ENCODE measurements around the gene PDF. TPM values are rescaled to one million over a fixed set of nuclear protein-coding genes. Genes with fewer than 3 reads are reported as not detected.

Gene PDF
- total RNA-seq, 2 experiments from 2014 or later, result 9.1 to 15.2 TPM

DNA sequence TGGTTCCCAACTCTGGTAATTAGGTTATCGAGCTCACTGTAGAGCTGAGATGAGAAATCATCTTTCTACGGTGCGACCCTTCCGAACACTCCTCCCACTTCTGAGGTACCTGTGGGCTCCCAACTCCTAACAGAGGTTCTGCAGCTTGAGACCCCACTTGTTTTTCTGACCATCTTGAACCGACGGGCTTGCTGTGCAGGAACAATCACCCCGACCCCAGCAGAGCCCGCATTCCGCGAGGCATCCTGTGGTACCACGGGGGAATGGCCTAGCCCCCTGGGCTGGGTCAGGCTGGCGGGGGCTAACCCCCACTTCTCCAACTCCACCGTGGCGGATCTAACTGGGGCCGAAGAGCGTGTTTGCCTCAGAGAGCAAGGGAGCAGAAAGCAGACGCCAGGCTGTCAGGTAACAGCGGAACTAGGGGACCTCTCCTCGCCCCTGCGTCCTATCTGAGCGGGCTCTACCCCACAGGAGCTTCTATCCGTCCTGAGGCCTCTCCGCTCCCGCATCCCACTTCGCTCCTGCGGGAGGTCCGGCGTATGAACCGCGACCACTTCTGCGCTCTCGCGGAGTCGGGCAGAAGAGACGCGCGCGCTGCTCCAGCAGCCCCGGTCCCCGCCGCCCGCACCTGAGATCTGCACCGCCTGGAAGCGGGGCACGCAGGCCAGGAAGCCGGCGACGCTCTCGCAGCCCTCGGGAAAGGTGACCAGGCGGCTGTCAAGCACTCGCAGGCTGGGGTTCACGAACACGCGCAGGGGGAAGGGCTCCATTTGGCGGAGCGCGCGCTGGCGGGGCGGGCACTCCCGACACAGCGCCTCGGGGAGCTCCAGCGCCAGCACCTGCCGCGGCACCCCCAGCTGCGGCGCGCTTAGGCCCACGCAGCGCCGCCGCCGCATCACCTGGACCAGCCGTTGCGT is 761 bp downstream of the PDF start:
- H3K27me3 Mint-ChIP-seq, result no peaks in the 10 kb centered on the region
- H3K4me1 Mint-ChIP-seq, result peaks cover 48% of the 10 kb centered on the region
- POLR2A ChIA-PET, result interaction anchor here (0.6 kb wide), 1 partner anchor 215 kb away, joined by 6 read pairs; no protein-coding TSS in a partner anchor
- peak overlapping the region; percentile 78 for H3K4me3 Mint-ChIP-seq
- CTCF ChIA-PET, result interaction anchor here (0.7 to 3.5 kb wide), 8 partner anchors 9 to 425 kb away, joined by 3 to 12 read pairs (median 4); partner anchors contain the start of genes NIP7 and NOB1
- H3K36me3 Mint-ChIP-seq (ENCODE audit: low read depth), result peaks cover 51% of the 10 kb centered on the region
- DNase-seq, result peak; percentile 55
- H3K27ac Mint-ChIP-seq, result peak overlapping the region; percentile 72
- H3K9me3 Mint-ChIP-seq, result no peaks in the 10 kb centered on the region

DNA sequence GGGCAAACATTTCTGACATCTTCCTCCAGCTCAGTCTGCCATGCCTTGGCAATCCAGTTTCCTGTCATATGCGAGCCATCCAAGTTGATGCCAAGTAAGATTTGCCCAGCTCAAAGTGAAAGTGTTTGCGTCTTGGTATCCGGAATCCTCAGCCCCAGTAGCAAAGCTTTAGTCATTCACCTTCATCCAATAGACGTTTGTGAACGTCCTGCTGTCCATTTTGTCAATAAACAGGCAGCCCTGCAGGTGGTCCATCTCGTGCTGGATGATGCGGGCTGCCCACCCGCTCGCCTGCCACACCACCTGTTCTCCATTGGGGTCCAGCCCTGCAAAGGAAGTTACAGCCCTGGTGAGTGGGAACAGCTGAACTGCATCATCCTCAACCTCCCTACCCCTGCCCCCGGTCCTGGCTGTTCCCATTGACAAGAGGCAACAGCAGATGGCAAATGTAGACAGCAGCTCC is 1.5 kb downstream of the PDF start:
- Mint-ChIP-seq H3K27me3 (no peaks in the 10 kb centered on the region), H3K9me3 (no peaks in the 10 kb centered on the region), H3K4me1 (peaks cover 44% of the 10 kb centered on the region), H3K27ac (peak overlapping the region; percentile 72), H3K36me3 (ENCODE audit: low read depth) (peaks cover 49% of the 10 kb centered on the region), H3K4me3 (peak overlapping the region; percentile 78)
- CTCF ChIA-PET, result interaction anchor here (0.6 to 3.5 kb wide), 10 partner anchors 9 to 126 kb away, joined by 3 to 12 read pairs (median 4); partner anchors contain the start of gene NIP7
- no peak for DNase-seq
- POLR2A ChIA-PET, result no interaction called here

DNA sequence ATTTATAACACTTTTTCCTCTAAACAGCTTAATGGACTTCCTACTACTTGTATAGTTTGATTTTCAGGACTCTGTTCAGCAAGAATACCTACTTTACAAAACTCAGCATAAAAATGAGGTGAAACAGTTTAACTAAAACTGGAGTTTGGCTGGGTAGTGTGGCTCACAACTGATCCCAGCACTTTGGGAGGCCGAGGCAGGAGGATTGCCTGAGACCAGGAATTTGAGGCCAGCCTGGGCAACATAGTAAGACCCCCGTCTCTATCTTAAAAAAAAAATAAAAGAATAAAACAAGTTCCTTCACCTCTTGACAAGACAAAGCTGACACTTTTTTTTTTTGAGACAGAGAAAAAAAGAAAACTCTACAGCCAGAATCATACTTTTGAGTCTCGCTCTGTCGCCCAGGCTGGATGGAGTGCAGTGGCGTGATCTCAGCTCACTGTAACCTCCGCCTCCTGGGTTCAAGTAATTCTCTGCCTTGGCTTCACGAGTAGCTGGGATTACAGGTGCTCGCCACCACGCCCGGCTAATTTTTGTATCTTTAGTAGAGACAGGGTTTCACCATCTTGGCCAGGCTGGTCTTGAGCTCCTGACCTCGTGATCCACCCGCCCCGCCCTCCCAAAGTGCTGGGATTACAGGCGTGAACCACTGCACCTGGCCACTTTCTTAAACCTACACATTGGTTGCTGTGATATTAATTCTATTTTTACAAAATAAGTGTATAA is 2.6 kb downstream of the PDF start:
- Mint-ChIP-seq H3K27me3 (no peaks in the 10 kb centered on the region), H3K4me3 (peak overlapping the region; percentile 10), H3K4me1 (peaks cover 42% of the 10 kb centered on the region), H3K36me3 (ENCODE audit: low read depth) (peaks cover 51% of the 10 kb centered on the region), H3K27ac (no peak overlapping the region), H3K9me3 (no peaks in the 10 kb centered on the region)
- POLR2A ChIA-PET, result no interaction called here
- CTCF ChIA-PET, result interaction anchor here (0.9 to 3.5 kb wide), 6 partner anchors 11 to 70 kb away, joined by 3 to 12 read pairs (median 4); partner anchors contain the start of gene NIP7
- DNase-seq, result no peak

DNA sequence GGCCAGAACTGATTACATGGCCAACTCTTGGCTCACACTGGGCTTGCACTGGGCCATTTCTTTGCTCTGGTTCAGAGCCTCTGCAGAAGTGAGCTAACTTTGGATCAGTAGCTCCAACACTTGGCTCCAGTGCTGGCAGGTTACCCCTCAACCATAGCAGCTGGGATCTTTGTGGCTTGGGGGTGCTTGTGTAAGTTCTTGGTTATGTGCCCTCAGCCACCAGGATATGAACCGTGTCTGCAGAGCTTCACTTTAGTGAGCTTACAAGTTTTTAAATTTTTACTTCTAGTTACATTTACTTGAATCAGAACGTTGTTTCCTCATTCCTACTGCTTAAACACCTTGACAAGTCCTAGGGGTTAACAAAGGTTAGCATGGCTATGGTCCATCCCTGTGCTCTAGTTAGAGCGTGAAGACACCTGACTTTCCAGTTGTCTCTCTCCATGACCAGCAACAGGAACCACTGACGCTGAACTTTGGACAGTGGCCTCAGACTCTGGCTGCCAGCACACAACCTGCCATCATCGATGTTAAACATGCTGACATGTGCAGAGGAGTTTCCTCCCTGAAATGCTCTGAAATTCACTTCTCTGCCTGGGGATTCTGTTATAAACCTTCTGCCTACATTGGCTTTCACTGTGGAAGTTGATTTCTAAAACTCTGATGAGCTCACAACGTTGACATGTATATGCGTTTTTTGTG is 4.1 kb downstream of the PDF start:
- no peak for DNase-seq
- CTCF ChIA-PET, result interaction anchor here (0.6 to 1.5 kb wide), 7 partner anchors 10 to 58 kb away, joined by 3 to 6 read pairs (median 3); no protein-coding TSS in a partner anchor
- Mint-ChIP-seq H3K27me3 (no peaks in the 10 kb centered on the region), H3K27ac (peak overlapping the region; percentile 43), H3K4me1 (peaks cover 39% of the 10 kb centered on the region), H3K9me3 (no peaks in the 10 kb centered on the region), H3K36me3 (ENCODE audit: low read depth) (peaks cover 54% of the 10 kb centered on the region), H3K4me3 (no peak overlapping the region)
- POLR2A ChIA-PET, result interaction anchor here (0.6 kb wide), 2 partner anchors 35 to 138 kb away, joined by 3 read pairs; no protein-coding TSS in a partner anchor

DNA sequence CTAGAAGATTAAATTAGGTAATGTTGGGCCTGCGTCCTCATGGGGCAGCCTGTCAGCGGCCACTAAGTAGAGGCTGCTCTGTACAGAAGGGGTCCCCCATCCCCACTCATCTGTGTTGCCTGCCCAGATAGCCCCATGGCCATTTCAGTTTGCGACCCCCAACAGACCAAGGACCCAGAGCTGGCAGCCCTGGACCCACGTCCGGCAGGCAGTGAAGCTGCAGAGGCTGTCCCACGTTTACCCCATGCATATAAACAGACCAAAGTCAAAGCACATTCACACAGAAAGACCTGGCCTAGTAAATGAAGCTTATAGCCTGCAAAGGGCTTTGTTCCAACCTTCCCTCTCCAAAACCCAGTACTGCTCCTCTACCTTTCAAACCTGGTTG is 4.6 kb downstream of the PDF start:
- CTCF ChIA-PET, result interaction anchor here (1.1 to 1.5 kb wide), 4 partner anchors 9 to 15 kb away, joined by 3 to 6 read pairs (median 4); no protein-coding TSS in a partner anchor
- H3K27me3 Mint-ChIP-seq, result no peaks in the 10 kb centered on the region
- POLR2A ChIA-PET, result interaction anchor here (0.6 kb wide), 1 partner anchor 138 kb away, joined by 3 read pairs; no protein-coding TSS in a partner anchor
- H3K36me3 Mint-ChIP-seq (ENCODE audit: low read depth), result peaks cover 59% of the 10 kb centered on the region
- H3K9me3 Mint-ChIP-seq, result no peaks in the 10 kb centered on the region
- DNase-seq, result no peak
- no peak overlapping the region for H3K27ac Mint-ChIP-seq
- peaks cover 35% of the 10 kb centered on the region for H3K4me1 Mint-ChIP-seq
- no peak overlapping the region for H3K4me3 Mint-ChIP-seq

DNA sequence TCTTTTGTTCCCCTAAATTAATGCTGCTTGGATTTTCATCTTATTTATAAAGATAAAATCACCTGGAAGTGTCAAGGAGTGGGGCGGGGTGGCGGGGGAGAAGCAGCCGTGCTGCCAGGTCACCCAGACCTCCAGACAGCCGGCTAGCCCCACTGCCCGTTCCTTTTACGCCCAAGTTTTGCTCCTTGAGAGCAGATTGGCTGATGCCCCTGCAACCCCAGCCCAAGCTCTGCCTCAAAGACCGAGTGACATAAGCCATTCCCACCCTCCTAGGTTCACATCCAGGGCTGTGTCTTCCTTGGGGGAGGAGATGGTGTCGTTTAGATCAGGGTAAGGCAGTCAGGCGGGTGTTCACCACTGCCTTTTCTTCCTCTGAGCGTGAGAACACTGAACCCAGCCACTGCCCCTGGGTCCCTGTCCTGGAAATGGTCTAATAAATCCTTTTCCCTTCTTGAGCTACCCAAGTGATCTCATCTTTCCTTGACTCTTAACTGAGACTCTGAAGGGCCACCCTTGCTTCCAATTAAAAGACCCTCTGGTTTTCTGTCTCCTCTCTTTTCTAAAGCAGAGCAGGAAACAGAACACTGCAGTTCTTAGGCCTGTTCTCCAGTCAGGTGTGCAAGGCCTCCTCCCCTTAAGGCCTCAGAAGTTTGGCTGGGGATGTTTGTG is 5.7 kb downstream of the PDF start:
- no peaks in the 10 kb centered on the region for H3K9me3 Mint-ChIP-seq
- no peak for DNase-seq
- H3K36me3 Mint-ChIP-seq (ENCODE audit: low read depth), result peaks cover 63% of the 10 kb centered on the region
- ChIA-PET CTCF (interaction anchor here (0.6 to 1.3 kb wide), 4 partner anchors 9 to 634 kb away, joined by 3 to 5 read pairs (median 4); no protein-coding TSS in a partner anchor), POLR2A (no interaction called here)
- no peaks in the 10 kb centered on the region for H3K27me3 Mint-ChIP-seq
- H3K4me3 Mint-ChIP-seq, result no peak overlapping the region
- peaks cover 35% of the 10 kb centered on the region for H3K4me1 Mint-ChIP-seq
- peak overlapping the region; percentile 31 for H3K27ac Mint-ChIP-seq

DNA sequence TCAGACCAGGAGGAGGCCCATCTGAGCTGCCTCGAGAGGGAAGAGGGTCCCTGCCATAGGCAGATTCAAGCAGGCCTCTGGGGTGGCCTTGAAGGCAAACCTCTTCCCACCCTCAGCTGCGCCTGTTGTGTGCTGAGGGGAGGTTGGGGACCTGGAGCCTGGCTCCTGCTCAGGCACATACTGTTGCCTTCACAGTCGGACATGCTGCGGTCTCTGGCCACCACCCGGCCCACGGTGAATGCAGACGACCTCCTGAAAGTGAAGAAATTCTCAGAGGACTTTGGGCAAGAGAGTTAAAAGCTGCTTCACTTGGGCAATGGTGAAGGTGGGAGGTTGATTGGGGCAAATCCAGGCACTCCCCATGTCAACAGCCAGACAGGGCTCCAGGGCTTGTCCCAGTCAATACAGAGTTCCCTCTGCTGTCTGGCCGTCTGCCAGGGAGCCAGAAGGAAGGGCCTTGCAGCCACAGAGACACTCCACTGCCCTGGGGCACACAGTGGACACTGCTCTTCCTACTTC is 6.3 kb downstream of the PDF start:
- H3K36me3 Mint-ChIP-seq (ENCODE audit: low read depth), result peaks cover 63% of the 10 kb centered on the region

DNA sequence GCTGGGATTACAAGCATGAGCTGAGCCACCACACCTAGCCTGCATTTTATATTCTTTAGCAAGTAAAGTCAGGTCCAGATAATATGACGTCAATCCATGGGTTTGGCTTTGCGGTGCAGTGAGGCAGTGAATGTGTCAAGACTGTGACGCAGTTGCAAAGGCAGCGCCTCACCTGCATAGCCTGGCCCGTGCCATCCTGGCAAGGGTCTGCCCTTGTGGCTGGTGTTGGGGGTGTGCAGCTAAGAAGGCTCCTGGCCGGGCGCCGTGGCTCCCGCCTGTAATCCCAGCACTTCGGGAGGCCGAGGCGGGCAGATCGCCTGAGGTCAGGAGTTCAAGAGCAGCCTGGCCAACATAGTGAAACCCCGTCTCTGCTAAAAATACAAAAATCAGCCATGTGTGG is 7.0 kb downstream of the PDF start:
- Mint-ChIP-seq H3K27ac (no peak overlapping the region), H3K4me3 (no peak overlapping the region), H3K9me3 (no peaks in the 10 kb centered on the region), H3K27me3 (no peaks in the 10 kb centered on the region), H3K36me3 (ENCODE audit: low read depth) (peaks cover 60% of the 10 kb centered on the region), H3K4me1 (peaks cover 23% of the 10 kb centered on the region)
- CTCF ChIA-PET, result interaction anchor here (0.7 to 1.5 kb wide), 3 partner anchors 10 to 13 kb away, joined by 3 to 5 read pairs (median 4); partner anchors contain the start of gene VPS4A
- DNase-seq, result no peak
- POLR2A ChIA-PET, result no interaction called here

More for the DNA sequence above, 6.3 kb downstream of the PDF start:
- H3K4me1 Mint-ChIP-seq, result peaks cover 29% of the 10 kb centered on the region
- no peaks in the 10 kb centered on the region for H3K9me3 Mint-ChIP-seq
- CTCF ChIA-PET, result interaction anchor here (0.7 to 1.3 kb wide), 3 partner anchors 10 to 401 kb away, joined by 3 to 4 read pairs (median 4); no protein-coding TSS in a partner anchor
- H3K27ac Mint-ChIP-seq, result no peak overlapping the region
- no peak for DNase-seq
- POLR2A ChIA-PET, result no interaction called here
- H3K27me3 Mint-ChIP-seq, result no peaks in the 10 kb centered on the region
- H3K4me3 Mint-ChIP-seq, result no peak overlapping the region

DNA sequence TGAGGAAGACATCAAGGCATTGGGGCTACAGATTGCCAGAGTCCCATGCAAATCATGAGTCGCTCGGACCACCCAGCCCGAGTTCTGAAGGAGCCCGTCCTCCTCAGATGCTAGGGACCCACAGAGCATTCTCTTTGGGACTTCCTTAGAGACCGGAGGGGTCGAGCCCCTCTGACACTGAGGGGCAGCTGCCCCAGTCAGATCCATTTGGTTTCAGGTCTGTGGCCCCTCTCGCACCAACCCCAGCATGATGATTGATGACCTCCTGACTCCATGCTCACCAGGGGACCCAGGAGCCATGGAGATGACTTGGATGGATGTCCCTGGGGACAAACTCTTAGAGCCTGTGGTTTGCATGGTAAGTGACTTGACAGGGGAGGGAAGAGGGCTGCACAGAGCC is 8.0 kb downstream of the PDF start:
- H3K4me1 Mint-ChIP-seq, result peaks cover 17% of the 10 kb centered on the region
- no peaks in the 10 kb centered on the region for H3K9me3 Mint-ChIP-seq
- no peak for DNase-seq
- H3K27me3 Mint-ChIP-seq, result no peaks in the 10 kb centered on the region
- ChIA-PET POLR2A (no interaction called here), CTCF (interaction anchor here (1.5 kb wide), 1 partner anchor 11 kb away, joined by 5 read pairs; no protein-coding TSS in a partner anchor)
- no peak overlapping the region for H3K4me3 Mint-ChIP-seq
- H3K27ac Mint-ChIP-seq, result no peak overlapping the region
- H3K36me3 Mint-ChIP-seq (ENCODE audit: low read depth), result peaks cover 57% of the 10 kb centered on the region

DNA sequence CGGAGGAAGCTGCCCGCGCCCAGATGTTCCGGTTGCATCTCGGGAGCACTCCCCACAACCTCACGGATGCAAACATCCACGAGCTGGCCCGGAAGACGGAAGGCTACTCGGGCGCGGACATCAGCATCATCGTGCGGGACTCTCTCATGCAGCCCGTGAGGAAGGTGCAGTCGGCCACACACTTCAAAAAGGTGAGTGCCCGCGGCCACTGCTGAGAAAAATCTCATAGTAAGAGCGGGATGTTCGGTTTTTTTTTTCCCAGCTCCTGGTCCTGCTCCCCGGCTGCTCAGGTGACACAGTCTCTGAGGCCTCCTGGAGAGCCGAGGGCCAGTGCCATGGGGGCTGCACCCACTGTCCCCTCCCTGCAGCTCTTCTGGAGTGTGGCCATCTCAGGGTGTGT is 9.3 kb downstream of the PDF start:
- DNase-seq, result no peak
- Mint-ChIP-seq H3K4me1 (peaks cover 6% of the 10 kb centered on the region), H3K9me3 (no peaks in the 10 kb centered on the region), H3K4me3 (no peak overlapping the region), H3K36me3 (ENCODE audit: low read depth) (peaks cover 61% of the 10 kb centered on the region), H3K27ac (no peak overlapping the region), H3K27me3 (no peaks in the 10 kb centered on the region)
- ChIA-PET CTCF (interaction anchor here (0.9 kb wide), 1 partner anchor 9 kb away, joined by 6 read pairs; no protein-coding TSS in a partner anchor), POLR2A (no interaction called here)

DNA sequence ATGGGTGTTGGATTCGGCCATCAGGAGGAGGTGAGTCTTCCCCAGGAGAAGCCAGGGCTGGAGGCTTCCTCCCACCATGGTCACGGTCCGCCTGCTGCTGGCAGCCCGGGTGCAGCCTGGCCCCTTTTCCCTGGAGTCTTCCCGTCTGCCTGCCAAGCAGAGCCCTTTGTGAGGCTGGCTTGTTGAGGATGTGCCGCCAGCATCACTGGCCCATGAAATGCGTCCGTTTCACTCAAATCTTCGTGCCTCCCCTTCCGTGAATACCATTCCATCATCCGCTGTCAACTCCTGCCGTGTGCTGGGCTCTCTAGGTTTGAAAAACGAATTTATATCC is 9.7 kb downstream of the PDF start:
- H3K4me1 Mint-ChIP-seq, result peaks cover 2% of the 10 kb centered on the region
- H3K27me3 Mint-ChIP-seq, result no peaks in the 10 kb centered on the region
- no peak overlapping the region for H3K4me3 Mint-ChIP-seq
- no peak for DNase-seq
- ChIA-PET POLR2A (no interaction called here), CTCF (interaction anchor here (0.9 to 1.7 kb wide), 2 partner anchors 9 kb away, joined by 6 to 8 read pairs; partner anchors contain the start of gene PDF)
- peaks cover 60% of the 10 kb centered on the region for H3K36me3 Mint-ChIP-seq (ENCODE audit: low read depth)
- no peak overlapping the region for H3K27ac Mint-ChIP-seq
- H3K9me3 Mint-ChIP-seq, result no peaks in the 10 kb centered on the region
